ENCODE results near the gene ADGRG1. TPM values are rescaled to one million over a fixed set of nuclear protein-coding genes. Genes with fewer than 3 reads are reported as not detected.

The ADGRG1 gene
- polyA plus RNA-seq, 1 experiment = 2.1 TPM

- CTCF ChIA-PET = no interaction called here
- H3K4me3 ChIP-seq (ENCODE audit: low read depth, low read length) = no peak overlapping the region
- peaks cover 39% of the 10 kb centered on the region for H3K27me3 ChIP-seq (ENCODE audit: control insufficient read depth, insufficient read depth, low read length)
- no peaks in the 10 kb centered on the region for H3K9me3 ChIP-seq (ENCODE audit: control insufficient read depth, insufficient read depth, low read length)
- POLR2A ChIA-PET = no interaction called here
- no peak overlapping the region for H3K27ac ChIP-seq (ENCODE audit: low read depth, low read length)
- TF ChIP-seq CTCF (IDR thresholded peaks at IDR 0.05; ENCODE audit: low read depth, low read length) = no peak
- no peak for DNase-seq (ENCODE audit: low read depth, low spot score)
Observed at GRCh38 chr16:57704905-57705852, 76.7 kb downstream of the ADGRG1 start.

- H3K27me3 ChIP-seq (ENCODE audit: control insufficient read depth, insufficient read depth, low read length) = peaks cover 47% of the 10 kb centered on the region
- no peak for DNase-seq (ENCODE audit: low read depth, low spot score)
- H3K9me3 ChIP-seq (ENCODE audit: control insufficient read depth, insufficient read depth, low read length) = no peaks in the 10 kb centered on the region
- ChIA-PET CTCF (no interaction called here), POLR2A (no interaction called here)
- TF ChIP-seq CTCF (IDR thresholded peaks at IDR 0.05; ENCODE audit: low read depth, low read length) = no peak
- H3K4me3 ChIP-seq (ENCODE audit: low read depth, low read length) = no peak overlapping the region
- H3K27ac ChIP-seq (ENCODE audit: low read depth, low read length) = no peak overlapping the region
Observed at GRCh38 chr16:57706717-57707116, 78.3 kb downstream of the ADGRG1 start.

- Histone ChIP-seq H3K4me3 (ENCODE audit: low read depth, low read length) (no peak overlapping the region), H3K27me3 (ENCODE audit: control insufficient read depth, insufficient read depth, low read length) (peaks cover 49% of the 10 kb centered on the region), H3K27ac (ENCODE audit: low read depth, low read length) (no peak overlapping the region), H3K9me3 (ENCODE audit: control insufficient read depth, insufficient read depth, low read length) (no peaks in the 10 kb centered on the region)
- TF ChIP-seq CTCF (IDR thresholded peaks at IDR 0.05; ENCODE audit: low read depth, low read length) = no peak
- DNase-seq (ENCODE audit: low read depth, low spot score) = no peak
- CTCF ChIA-PET = no interaction called here
- POLR2A ChIA-PET = no interaction called here
Observed at GRCh38 chr16:57707331-57707730, 78.9 kb downstream of the ADGRG1 start.

- no peak for DNase-seq (ENCODE audit: low read depth, low spot score)
- no peak overlapping the region for H3K27ac ChIP-seq (ENCODE audit: low read depth, low read length)
- H3K9me3 ChIP-seq (ENCODE audit: control insufficient read depth, insufficient read depth, low read length) = no peaks in the 10 kb centered on the region
- TF ChIP-seq CTCF (IDR thresholded peaks at IDR 0.05; ENCODE audit: low read depth, low read length) = no peak
- no peak overlapping the region for H3K4me3 ChIP-seq (ENCODE audit: low read depth, low read length)
- H3K27me3 ChIP-seq (ENCODE audit: control insufficient read depth, insufficient read depth, low read length) = peaks cover 45% of the 10 kb centered on the region
- POLR2A ChIA-PET = no interaction called here
- CTCF ChIA-PET = no interaction called here
Observed at GRCh38 chr16:57708168-57708567, 79.7 kb downstream of the ADGRG1 start.

GRCh38 chr16:57709663-57710062 lies 81.2 kb downstream of the ADGRG1 start:
- peaks cover 40% of the 10 kb centered on the region for H3K27me3 ChIP-seq (ENCODE audit: control insufficient read depth, insufficient read depth, low read length)
- no peak overlapping the region for H3K4me3 ChIP-seq (ENCODE audit: low read depth, low read length)
- ChIA-PET POLR2A (no interaction called here), CTCF (interaction anchor here (0.7 kb wide), 2 partner anchors 110 to 237 kb away, joined by 4 read pairs; no protein-coding TSS in a partner anchor)
- no peak for DNase-seq (ENCODE audit: low read depth, low spot score)
- no peaks in the 10 kb centered on the region for H3K9me3 ChIP-seq (ENCODE audit: control insufficient read depth, insufficient read depth, low read length)
- H3K27ac ChIP-seq (ENCODE audit: low read depth, low read length) = no peak overlapping the region
- no peak for TF ChIP-seq CTCF (IDR thresholded peaks at IDR 0.05; ENCODE audit: low read depth, low read length)

All from AG04450 (cell line).